CD4-positive, alpha-beta memory T cell (primary cell): ENCODE data around the gene GSE1. TPM values are rescaled to one million over a fixed set of nuclear protein-coding genes. Genes with fewer than 3 reads are reported as not detected.

Experiments
- polyA plus RNA-seq, 2 donors: library from polyadenylated mRNA; unstranded; fragments of 300-500 nt; fragmentation: Illumina TruSeq; gene quantifications; one replicate each; pipeline ENCODE4 v1.2.3, GENCODE V29; 2021
- total RNA-seq, 2 experiments: library from RNA; stranded (reverse); gene quantifications; one replicate each; pipeline ENCODE4 v1.2.3, GENCODE V29; 2021

GSE1 gene
- total and polyA plus RNA-seq, 4 experiments from 2014 or later, result 0.23 to 25.0 (median 13.1) TPM

Other genes with a start within 250 kb of the GSE1 start
- gene GINS2, start 75.6 kb downstream of the GSE1 start, total RNA-seq, result 1 to 10 TPM; 1.2 to 1.4 TPM
- 1 to 10 TPM in 1 of 2 donors, under 1 TPM in 1; 0.55 to 1.3 TPM for gene GINS2, start 75.6 kb downstream of the GSE1 start, polyA plus RNA-seq
- gene C16orf74, start 137.8 kb downstream of the GSE1 start, total RNA-seq, result 10 to 100 TPM; 11.7 to 13.6 TPM
- gene C16orf74, start 137.8 kb downstream of the GSE1 start, polyA plus RNA-seq, result 10 to 100 TPM; 15.0 to 16.5 TPM
- gene EMC8, start 186.2 kb downstream of the GSE1 start, total RNA-seq, result 10 to 100 TPM; 22.7 to 22.8 TPM
- gene EMC8, start 186.2 kb downstream of the GSE1 start, polyA plus RNA-seq, result 10 to 100 TPM; 22.1 to 22.7 TPM
- gene COX4I1, start 186.4 kb downstream of the GSE1 start, total RNA-seq, result 100 to 1,000 TPM; 490 to 521 TPM
- 1,000 to 10,000 TPM in 1 of 2 donors, 100 to 1,000 TPM in 1; 904 to 1,127 TPM for gene COX4I1, start 186.4 kb downstream of the GSE1 start, polyA plus RNA-seq